Measurements from ENCODE around the gene ZNRF3. TPM values are rescaled to one million over a fixed set of nuclear protein-coding genes. Genes with fewer than 3 reads are reported as not detected.

Gene ZNRF3
- polyA plus RNA-seq, 1 of the 3 experiments (the other 2 are of a cell fraction) = 4.2 TPM

DNA sequence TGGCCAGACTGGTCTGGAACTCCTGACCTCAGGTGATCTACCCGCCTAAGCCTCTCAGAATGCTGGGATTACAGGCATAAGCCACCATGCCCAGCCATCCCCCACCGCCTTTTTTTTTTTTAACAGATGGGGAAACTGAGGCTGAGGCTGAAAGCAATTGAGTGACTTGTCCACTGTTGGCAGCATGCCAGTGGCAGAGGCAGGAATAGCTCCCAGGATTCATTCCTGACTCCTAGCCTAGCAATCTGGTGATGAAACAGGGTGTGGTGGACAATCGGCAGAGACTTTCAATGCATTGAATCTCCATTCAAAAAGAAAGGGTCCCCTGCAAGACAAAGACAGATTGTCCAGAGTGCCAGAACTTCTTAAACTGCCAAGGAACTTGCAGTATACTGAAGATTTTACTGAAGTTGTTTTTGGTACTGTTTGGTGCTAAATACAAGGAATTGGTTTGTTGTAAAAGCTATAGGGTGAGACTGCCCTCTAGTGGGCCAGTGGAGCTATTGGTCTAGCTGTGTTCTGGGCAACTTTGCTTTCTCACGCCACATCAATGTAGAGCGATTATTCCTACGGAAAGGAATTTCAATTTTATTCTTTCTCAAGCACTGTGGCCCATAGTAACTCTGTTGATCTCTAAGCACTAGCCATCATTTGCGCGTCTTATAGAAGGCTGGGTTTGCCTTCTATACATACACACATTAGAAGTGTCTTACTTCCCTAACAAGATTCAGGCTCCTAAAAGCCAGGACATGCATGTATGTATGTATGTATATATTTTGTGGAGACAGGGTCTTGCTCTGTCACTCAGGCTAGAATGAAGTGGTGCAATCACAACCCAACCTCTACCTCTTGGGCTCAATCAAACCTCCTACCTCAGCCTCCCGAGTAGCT, 157.3 kb downstream of the ZNRF3 start (continued):
- TF ChIP-seq, protein P1, sequence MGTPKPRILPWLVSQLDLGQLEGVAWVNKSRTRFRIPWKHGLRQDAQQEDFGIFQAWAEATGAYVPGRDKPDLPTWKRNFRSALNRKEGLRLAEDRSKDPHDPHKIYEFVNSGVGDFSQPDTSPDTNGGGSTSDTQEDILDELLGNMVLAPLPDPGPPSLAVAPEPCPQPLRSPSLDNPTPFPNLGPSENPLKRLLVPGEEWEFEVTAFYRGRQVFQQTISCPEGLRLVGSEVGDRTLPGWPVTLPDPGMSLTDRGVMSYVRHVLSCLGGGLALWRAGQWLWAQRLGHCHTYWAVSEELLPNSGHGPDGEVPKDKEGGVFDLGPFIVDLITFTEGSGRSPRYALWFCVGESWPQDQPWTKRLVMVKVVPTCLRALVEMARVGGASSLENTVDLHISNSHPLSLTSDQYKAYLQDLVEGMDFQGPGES (IDR thresholded peaks at IDR 0.05; ENCODE audit: low read depth, low read length) = no peak
- TF ChIP-seq, protein P2, sequence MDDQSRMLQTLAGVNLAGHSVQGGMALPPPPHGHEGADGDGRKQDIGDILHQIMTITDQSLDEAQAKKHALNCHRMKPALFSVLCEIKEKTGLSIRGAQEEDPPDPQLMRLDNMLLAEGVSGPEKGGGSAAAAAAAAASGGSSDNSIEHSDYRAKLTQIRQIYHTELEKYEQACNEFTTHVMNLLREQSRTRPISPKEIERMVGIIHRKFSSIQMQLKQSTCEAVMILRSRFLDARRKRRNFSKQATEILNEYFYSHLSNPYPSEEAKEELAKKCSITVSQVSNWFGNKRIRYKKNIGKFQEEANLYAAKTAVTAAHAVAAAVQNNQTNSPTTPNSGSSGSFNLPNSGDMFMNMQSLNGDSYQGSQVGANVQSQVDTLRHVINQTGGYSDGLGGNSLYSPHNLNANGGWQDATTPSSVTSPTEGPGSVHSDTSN (IDR thresholded peaks at IDR 0.05) = no peak; the same call in 1 of the 2 replicates
- TF ChIP-seq MXI1 (IDR thresholded peaks at IDR 0.05; ENCODE audit: low read depth, low read length) (no peak), MEF2A (IDR thresholded peaks at IDR 0.05; ENCODE audit: borderline replicate concordance, low read depth) (no peak), RCOR1 (IDR thresholded peaks at IDR 0.05; ENCODE audit: low read length) (no peak), SMC3 (IDR thresholded peaks at IDR 0.05; ENCODE audit: low read depth, low read length) (peak; percentile 90), NFIC (IDR thresholded peaks at IDR 0.05; ENCODE audit: borderline replicate concordance) (peak; percentile 75), TEAD4 (IDR thresholded peaks at IDR 0.05; ENCODE audit: borderline replicate concordance, insufficient read depth) (no peak), JUND (IDR thresholded peaks at IDR 0.05) (no peak), RAD21 (IDR thresholded peaks at IDR 0.05; ENCODE audit: low read length) (peak; percentile 97), GABPA (IDR thresholded peaks at IDR 0.05; ENCODE audit: low read depth) (no peak), POLR2AphosphoS5 (IDR thresholded peaks at IDR 0.05; ENCODE audit: low read depth, low read length) (no peak), TCF12 (IDR thresholded peaks at IDR 0.05) (no peak), EP300 (IDR thresholded peaks at IDR 0.05; ENCODE audit: borderline replicate concordance in 1 of 2, low read depth in 1 of 2, low read length in 1 of 2) (no peak), FOXM1 (IDR thresholded peaks at IDR 0.05; ENCODE audit: low read depth) (no peak)
- TF ChIP-seq, protein P3, sequence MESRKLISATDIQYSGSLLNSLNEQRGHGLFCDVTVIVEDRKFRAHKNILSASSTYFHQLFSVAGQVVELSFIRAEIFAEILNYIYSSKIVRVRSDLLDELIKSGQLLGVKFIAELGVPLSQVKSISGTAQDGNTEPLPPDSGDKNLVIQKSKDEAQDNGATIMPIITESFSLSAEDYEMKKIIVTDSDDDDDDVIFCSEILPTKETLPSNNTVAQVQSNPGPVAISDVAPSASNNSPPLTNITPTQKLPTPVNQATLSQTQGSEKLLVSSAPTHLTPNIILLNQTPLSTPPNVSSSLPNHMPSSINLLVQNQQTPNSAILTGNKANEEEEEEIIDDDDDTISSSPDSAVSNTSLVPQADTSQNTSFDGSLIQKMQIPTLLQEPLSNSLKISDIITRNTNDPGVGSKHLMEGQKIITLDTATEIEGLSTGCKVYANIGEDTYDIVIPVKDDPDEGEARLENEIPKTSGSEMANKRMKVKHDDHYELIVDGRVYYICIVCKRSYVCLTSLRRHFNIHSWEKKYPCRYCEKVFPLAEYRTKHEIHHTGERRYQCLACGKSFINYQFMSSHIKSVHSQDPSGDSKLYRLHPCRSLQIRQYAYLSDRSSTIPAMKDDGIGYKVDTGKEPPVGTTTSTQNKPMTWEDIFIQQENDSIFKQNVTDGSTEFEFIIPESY (IDR thresholded peaks at IDR 0.05; ENCODE audit: borderline replicate concordance, low read depth) = no peak
- TF ChIP-seq, protein P4, sequence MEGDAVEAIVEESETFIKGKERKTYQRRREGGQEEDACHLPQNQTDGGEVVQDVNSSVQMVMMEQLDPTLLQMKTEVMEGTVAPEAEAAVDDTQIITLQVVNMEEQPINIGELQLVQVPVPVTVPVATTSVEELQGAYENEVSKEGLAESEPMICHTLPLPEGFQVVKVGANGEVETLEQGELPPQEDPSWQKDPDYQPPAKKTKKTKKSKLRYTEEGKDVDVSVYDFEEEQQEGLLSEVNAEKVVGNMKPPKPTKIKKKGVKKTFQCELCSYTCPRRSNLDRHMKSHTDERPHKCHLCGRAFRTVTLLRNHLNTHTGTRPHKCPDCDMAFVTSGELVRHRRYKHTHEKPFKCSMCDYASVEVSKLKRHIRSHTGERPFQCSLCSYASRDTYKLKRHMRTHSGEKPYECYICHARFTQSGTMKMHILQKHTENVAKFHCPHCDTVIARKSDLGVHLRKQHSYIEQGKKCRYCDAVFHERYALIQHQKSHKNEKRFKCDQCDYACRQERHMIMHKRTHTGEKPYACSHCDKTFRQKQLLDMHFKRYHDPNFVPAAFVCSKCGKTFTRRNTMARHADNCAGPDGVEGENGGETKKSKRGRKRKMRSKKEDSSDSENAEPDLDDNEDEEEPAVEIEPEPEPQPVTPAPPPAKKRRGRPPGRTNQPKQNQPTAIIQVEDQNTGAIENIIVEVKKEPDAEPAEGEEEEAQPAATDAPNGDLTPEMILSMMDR (IDR thresholded peaks at IDR 0.05) = peak; percentile 98
- TF ChIP-seq, protein P5, sequence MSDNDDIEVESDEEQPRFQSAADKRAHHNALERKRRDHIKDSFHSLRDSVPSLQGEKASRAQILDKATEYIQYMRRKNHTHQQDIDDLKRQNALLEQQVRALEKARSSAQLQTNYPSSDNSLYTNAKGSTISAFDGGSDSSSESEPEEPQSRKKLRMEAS (IDR thresholded peaks at IDR 0.05; ENCODE audit: low read depth) = no peak
- TF ChIP-seq, protein P6, sequence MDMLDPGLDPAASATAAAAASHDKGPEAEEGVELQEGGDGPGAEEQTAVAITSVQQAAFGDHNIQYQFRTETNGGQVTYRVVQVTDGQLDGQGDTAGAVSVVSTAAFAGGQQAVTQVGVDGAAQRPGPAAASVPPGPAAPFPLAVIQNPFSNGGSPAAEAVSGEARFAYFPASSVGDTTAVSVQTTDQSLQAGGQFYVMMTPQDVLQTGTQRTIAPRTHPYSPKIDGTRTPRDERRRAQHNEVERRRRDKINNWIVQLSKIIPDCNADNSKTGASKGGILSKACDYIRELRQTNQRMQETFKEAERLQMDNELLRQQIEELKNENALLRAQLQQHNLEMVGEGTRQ (IDR thresholded peaks at IDR 0.05; ENCODE audit: borderline replicate concordance, low read depth, low read length) = no peak

All from SK-N-SH (cell line).